H1 (cell line): Measurements from ENCODE around the gene TMEM255B. TPM values are rescaled to one million over a fixed set of nuclear protein-coding genes. Genes with fewer than 3 reads are reported as not detected.

Experiments used
- KDM4A ChIP-seq: IDR thresholded peaks from one replicate; pipeline ENCODE4 v1.7.1; 2012; ENCODE audit warnings: low read depth, mild to moderate bottlenecking, moderate library complexity, low read length, inconsistent platforms; ENCODE audit not compliant: severe bottlenecking
- TAF7 ChIP-seq: optimal IDR thresholded peaks from 2 replicates; pipeline ENCODE3; 2011; ENCODE audit warnings: low read depth, mild to moderate bottlenecking, inconsistent platforms, low read length, moderate library complexity, borderline replicate concordance
- polyA plus RNA-seq, 7 experiments: library from polyadenylated mRNA; depleted of rRNA in 3 of 7; stranded (reverse) in 5 of 7; unstranded in 2 of 7; fragments of >200 nt in 5 of 7; fragments of 200-250 nt in 2 of 7; gene quantifications; 1 replicate in 5 of 7; 2 replicates in 1 of 7; 4 replicates in 1 of 7; pipeline versions ENCODE4 v1.2.1 to v1.2.3, GENCODE V29; 2011 to 2013; ENCODE audit warnings: missing spikeins in 2 of 7, mixed read lengths in 2 of 7
- total RNA-seq: library from RNA; stranded (reverse); fragmentation: NEBNext Ultra II Directional; extraction: Animal tissue kit (Norgen Biotek cat#: 25700); gene quantifications from 2 replicates; pipeline ENCODE4 v1.2.1, GENCODE V29; 2021

The TMEM255B gene
- total and polyA plus RNA-seq, 2 of the 8 experiments (the other 6 are each of a cell fraction or from before 2014, with no cell fraction given): 3.4 to 4.4 TPM

GRCh38 chr13:113742000-113742441 is 17.0 kb upstream of the TMEM255B start (continued):
- TF ChIP-seq TAF7 (no peak), KDM4A (no peak)
